HEK293T (cell line): ENCODE results near the gene PLP1.

Experiments
- ARNT ChIP-seq: fragments of 450-650 bp; IDR thresholded peaks from 2 replicates; pipeline ENCODE4 v1.6.1; 2017; ENCODE audit warnings: mild to moderate bottlenecking
- BHLHE40 ChIP-seq: fragments of 450-650 bp; IDR thresholded peaks from 2 replicates; pipeline ENCODE4 v1.6.1; 2016; ENCODE audit warnings: mild to moderate bottlenecking, moderate library complexity, borderline replicate concordance
- FOXA1 ChIP-seq: fragments of 450-650 bp; IDR thresholded peaks from 2 replicates; pipeline ENCODE4 v1.6.1; 2016; ENCODE audit warnings: mild to moderate bottlenecking
- LEF1 ChIP-seq: fragments of 450-650 bp; IDR thresholded peaks from 2 replicates; pipeline ENCODE4 v1.6.1; 2017; ENCODE audit warnings: mild to moderate bottlenecking, borderline replicate concordance
- NFRKB ChIP-seq: fragments of 450-650 bp; IDR thresholded peaks from 2 replicates; pipeline ENCODE4 v1.6.1; 2016; ENCODE audit warnings: mild to moderate bottlenecking, moderate library complexity
- SP1 ChIP-seq: fragments of 450-650 bp; IDR thresholded peaks from 2 replicates; pipeline ENCODE4 v1.6.1; 2017
- SUZ12 ChIP-seq: fragments of 450-650 bp; IDR thresholded peaks from 2 replicates; pipeline ENCODE4 v1.6.1; 2016; ENCODE audit warnings: mild to moderate bottlenecking
- TARDBP ChIP-seq: fragments of 450-650 bp; IDR thresholded peaks from 2 replicates; pipeline ENCODE4 v1.6.1; 2016

GRCh38 chrX:103742339-103742738 lies 34.3 kb upstream of the PLP1 start:
- no peak for TF ChIP-seq SUZ12
- no peak for TF ChIP-seq ARNT
- no peak for TF ChIP-seq SP1
- TF ChIP-seq BHLHE40, result no peak
- no peak for TF ChIP-seq TARDBP
- TF ChIP-seq FOXA1, result no peak
- TF ChIP-seq NFRKB, result no peak
- no peak for TF ChIP-seq LEF1
